HTERT RPE-1 (cell line): Measurements from ENCODE around the gene CMC2.

ENCODE experiments used
- in situ Hi-C: fragments of 300-500 bp; cut with MboI; formaldehyde crosslinking; loops from 4 replicates; pipeline ENCODE4 v1.14.3; 2020; ENCODE audit warnings: low sequenced_read_pairs

CMC2 gene

GRCh38 chr16:81003610-81004460, 2.9 kb downstream of the CMC2 start:
- in situ Hi-C loops, result no loop called here

GRCh38 chr16:81003064-81003463, 3.6 kb downstream of the CMC2 start:
- in situ Hi-C loops, result no loop called here

GRCh38 chr16:81001330-81001729, 5.4 kb downstream of the CMC2 start:
- in situ Hi-C loops, result no loop called here

GRCh38 chr16:81000873-81001272, 5.8 kb downstream of the CMC2 start:
- in situ Hi-C loops, result no loop called here

GRCh38 chr16:80997964-80998620, 8.6 kb downstream of the CMC2 start:
- in situ Hi-C loops, result no loop called here

GRCh38 chr16:80997139-80997798, 9.4 kb downstream of the CMC2 start:
- in situ Hi-C loops, result no loop called here

- in situ Hi-C loops, result no loop called here
These were observed 10.0 kb downstream of the CMC2 start for GRCh38 chr16:80996688-80997138.

- in situ Hi-C loops, result no loop called here
These were observed 12.2 kb downstream of the CMC2 start for GRCh38 chr16:80994451-80994850.

GRCh38 chr16:80993834-80994233, 12.9 kb downstream of the CMC2 start:
- in situ Hi-C loops, result no loop called here

GRCh38 chr16:80993307-80993706, 13.4 kb downstream of the CMC2 start:
- in situ Hi-C loops, result no loop called here

GRCh38 chr16:80992676-80993293, 13.9 kb downstream of the CMC2 start:
- in situ Hi-C loops, result no loop called here

- in situ Hi-C loops, result no loop called here
These were observed 14.8 kb downstream of the CMC2 start for GRCh38 chr16:80991792-80992430.

GRCh38 chr16:80990978-80991377, 15.7 kb downstream of the CMC2 start:
- in situ Hi-C loops, result no loop called here

- in situ Hi-C loops, result no loop called here
These were observed 16.1 kb downstream of the CMC2 start for GRCh38 chr16:80990577-80990976.

GRCh38 chr16:80989801-80990200, 16.9 kb downstream of the CMC2 start:
- in situ Hi-C loops, result no loop called here

- in situ Hi-C loops, result no loop called here
These were observed 17.9 kb downstream of the CMC2 start for GRCh38 chr16:80988756-80989155.

- in situ Hi-C loops, result no loop called here
These were observed 20.1 kb downstream of the CMC2 start for GRCh38 chr16:80986557-80986956.

GRCh38 chr16:80985611-80986010, 21.1 kb downstream of the CMC2 start:
- in situ Hi-C loops, result no loop called here

GRCh38 chr16:80984124-80984892, 22.4 kb downstream of the CMC2 start:
- in situ Hi-C loops, result no loop called here

- in situ Hi-C loops, result no loop called here
These were observed 24.0 kb downstream of the CMC2 start for GRCh38 chr16:80982646-80983045.
